NCI-H146 treated with DMSO at 0.1 percent for 48 hours (cell line): ENCODE measurements around the gene ITFG1.

ENCODE experiments used
- DNase-seq: peaks from one replicate; lab custom pipeline; 2025; ENCODE audit not compliant: unreplicated experiment; lab: John Stamatoyannopoulos, UW

The ITFG1 gene

DNA sequence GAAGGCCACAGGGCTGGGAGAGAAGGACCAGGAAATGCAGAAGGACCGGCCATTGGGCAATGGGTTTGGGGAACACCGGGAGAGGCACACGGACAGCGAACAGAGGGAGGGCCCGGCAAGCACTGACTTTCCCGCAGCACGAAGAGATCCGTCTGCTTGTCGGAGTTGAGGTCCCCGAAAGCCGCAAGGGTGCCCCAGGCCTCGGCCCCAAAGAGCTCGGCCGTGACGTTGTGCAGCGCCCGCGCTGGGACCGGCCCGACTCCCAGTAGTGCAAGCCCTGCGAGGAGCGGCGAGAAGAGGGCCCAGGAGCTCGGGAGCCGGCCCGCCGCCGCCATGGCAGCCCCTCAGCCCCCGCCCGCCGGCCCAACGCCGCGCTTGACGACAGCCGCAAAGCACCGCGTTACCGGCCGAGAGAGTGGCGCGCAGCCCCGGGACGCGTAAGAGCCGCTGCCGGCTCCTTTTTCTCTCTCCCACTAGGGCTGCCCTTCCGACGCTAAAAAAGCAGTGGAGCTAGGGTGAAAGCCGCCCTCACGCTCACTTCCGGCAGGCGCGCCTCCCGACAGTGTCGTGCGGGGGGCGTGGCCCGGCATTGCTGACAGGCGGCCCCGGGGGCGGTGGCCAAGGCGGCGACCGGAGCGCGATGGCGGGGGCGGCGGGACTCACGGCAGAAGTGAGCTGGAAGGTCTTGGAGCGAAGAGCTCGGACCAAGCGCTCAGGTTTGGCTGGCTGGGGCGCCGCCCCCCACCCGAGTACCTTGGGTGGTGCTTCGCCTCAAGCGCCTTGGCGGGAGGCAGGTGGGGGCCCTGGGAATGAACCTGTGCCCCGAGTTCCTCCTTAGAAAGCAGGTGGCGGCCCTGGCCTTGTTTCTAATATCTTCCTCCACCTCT lies at the start of gene ITFG1, which contains the start of gene PHKB:
ITFG1 (minus strand) TSS at position 353 of the 887 bp plus-strand sequence; CDS start at position 335, 18 bp downstream.
PHKB (plus strand) TSS at position 621 of the 887 bp plus-strand sequence; CDS start at position 641, 20 bp downstream.
- DNase-seq, result peak; percentile 68

DNA sequence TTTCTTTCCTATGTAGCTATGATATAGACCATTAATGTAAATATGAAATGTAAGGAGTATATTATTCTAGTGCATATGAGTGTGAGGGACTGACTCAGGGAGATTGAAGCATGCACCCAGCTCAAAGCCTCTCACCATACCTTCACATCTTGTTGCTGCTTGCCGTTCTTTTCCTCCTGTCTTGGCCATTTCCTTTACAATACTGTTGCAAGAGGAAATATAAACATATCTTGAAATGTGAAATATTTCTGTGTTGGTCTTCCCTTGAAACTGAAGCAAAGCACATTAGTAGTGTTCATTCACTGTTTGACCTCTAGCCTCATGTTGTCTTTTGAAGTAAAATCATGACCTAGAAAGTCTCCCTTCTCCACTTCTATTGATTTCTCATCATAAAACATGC lies 46.8 kb upstream of the ITFG1 start:
- DNase-seq, result no peak

DNA sequence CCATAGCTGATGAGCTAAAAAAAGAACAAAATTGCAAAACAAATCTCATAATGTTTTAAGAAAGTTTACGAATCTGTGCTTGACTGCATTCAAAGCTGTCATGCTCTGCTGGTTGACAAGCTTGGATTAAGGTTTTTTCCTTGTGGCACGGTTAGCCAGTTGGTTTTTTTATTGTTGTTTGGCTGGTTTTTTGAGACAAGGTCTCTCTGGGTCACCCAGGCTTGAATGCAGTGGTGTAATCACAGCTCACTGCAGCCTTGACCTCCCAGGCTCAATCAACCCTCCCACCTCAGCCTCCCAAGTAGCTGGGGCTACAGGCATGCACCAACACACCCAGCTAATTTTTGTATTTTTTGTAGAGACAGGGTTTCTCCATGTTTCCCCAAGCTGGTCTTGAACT lies 45.9 kb upstream of the ITFG1 start:
- DNase-seq, result no peak

DNA sequence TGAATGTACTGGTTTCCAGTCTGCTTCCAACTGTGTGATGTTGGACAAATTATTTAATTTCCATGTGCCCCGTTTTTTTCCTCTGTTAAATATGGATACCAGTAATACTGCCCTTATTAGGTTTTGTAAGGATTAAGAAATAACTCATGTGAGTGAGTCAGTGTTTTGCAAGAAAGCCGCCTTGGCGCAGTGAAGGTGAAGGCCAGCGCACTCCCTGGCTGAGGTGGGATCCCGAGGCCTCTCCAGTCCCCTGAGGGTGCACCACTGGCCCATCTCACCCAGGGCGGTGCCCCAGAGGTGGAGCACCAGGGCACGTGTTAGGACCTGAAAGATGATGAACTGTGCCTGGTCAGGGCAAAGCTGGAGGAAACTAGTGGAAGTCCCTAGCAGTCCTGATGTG lies 43.7 kb upstream of the ITFG1 start:
- DNase-seq, result no peak

DNA sequence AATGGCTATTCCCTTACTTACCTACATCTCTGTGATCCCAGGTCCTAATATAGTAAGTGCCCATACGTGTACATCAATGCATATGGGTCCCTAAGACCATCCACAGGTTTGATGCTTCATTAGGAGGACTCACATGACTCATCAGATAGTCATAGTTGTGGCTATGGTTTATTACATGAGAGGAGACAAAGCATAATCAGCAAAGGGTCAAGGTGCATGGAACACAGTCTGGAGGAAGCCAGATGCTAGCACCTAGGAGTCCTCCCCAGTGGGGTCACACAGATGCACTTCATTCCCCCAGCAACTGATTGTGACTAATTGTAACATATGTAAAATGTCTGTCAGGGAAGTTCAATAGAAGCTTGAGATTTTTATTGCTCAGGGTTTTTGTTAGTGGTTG lies 43.1 kb upstream of the ITFG1 start:
- no peak for DNase-seq

DNA sequence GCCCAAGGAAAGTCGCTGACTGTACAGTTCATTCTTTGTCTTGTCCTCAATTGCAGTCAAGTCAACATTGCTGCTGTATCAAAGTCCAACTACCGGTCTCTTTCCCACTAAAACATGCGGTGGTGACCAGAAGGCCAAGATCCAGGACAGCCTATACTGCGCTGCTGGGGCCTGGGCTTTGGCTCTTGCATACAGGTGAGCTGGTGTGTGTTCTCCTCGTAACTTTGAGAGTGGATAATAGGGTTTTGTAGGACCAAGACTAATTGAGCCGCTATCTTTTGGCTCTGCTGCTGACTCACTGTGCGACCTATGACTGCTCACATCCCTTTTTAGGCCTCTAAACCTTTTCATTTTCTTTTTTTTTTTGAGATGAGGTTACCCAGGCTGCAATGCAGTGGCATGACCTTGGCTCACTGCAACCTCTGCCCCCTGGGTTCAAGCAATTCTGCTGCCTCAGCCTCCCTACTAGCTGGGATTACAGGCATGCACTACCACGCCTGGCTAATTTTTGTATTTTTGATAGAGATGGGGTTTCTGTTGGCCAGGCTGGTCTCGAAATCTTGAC lies 38.9 kb upstream of the ITFG1 start:
- no peak for DNase-seq

DNA sequence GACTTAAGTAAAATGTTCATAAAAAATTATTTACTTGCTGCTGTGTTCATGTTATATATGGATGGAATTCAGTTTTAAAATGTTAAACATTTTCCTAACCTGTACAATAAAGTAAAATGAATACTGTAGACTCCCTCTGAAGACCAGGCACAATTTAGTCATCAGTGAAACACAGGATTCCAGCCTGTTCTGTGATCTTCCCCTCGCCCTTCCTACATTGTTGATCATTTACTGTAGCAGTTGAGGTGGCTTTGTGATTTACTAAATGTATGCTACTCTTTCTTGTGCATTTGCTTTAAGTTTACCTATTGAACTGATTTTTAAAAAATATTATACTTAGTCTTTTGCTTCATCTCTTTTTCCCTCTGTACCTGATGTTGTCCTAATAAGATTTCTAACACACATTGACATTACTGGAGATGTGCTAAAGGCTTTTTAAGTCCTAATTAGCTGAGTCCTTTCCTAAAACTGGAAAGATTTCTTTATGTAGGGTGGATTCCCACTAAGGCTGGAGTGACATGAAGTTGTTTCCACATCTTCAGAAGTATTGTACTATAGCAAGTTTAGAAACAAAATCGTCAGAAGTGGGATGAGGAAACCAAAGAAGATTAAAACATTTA lies 38.3 kb upstream of the ITFG1 start:
- DNase-seq, result no peak

DNA sequence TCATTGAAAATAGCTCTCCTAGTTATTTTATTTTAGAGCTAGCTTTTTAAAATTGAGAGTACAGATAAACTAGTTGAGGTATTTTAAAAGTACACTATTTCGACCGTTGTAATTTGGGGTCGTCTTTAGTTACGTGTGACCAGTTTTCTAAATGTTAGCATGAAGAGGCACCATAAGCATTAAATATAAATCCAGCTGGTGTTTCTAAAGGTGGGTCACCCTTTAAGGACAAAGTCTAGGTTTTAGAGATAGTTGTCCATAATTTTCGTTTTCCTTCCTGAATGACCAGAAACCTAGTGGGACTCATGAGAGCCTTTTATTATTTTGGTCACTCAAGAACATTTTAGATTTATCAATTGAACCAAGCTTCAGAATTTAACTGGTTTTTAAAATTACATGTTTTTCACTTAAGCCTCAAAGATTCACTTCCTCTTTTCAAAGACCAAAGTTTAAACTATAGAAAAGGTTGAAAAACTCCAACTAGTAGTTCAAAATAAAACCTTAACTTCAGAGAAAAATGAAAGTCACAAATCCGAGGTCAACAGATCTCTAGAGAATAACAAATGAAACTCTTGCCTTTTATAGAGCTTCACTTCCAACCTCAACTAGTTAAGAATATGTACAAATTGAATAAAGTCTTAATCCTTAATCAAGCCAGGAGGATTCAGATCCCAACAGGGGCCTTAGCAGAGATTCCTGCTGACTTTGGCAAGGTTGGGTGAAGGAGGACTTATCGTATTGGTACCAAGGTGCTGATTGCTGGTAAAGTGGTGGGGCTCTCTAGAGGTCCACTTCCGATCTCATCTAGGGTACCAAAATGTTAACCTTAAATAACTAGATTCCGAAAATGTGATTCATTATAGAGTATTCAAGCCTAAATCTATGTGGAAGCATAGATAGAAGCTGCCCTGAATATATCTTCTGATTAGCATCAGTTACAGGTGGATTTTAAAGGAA lies 32.8 kb upstream of the ITFG1 start:
- no peak for DNase-seq

DNA sequence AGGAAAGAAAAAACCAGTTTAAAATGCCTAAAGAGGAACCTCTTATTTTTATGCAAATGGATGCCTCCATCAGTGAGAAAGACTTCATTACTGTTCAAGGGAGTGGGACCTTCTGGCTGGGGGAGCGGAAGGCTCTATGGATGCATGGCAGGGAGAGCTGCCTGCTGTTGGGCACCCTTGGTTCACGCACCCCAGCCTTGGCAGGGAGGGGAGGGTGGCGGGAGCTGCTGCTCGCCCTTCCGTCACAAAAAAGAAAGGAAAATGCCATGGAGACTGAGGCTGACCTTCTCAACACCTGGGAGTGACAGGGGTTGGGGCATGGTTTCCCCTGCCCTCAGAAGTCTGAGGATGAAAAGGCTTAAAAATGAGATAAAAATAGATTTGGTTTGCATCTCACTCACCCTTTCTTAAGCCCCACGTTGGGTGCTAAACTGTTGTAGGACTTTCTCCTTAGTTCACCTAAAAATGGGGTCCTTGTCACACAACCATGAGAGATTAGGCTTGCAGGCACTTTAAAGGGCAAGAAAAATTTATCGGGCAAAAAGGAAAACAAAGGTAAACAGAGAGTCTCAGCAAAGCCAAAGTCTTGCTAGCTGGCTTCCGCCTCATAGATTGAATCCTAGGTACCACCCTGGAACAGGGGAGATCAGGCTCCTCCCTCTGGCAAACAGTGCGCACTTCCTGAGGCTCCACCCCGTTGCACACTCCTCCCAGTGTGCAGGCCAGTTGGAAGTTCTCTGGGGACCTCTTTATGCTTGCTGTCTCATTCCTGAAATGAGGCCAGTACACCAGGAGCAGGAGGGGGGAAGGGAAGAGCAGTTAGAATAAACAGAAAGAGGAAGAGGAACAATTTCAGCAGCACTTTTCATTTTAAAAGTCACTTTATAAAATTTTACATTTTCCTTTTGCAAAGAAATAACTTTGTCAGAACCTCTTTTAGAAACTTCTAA lies 31.8 kb upstream of the ITFG1 start:
- no peak for DNase-seq

DNA sequence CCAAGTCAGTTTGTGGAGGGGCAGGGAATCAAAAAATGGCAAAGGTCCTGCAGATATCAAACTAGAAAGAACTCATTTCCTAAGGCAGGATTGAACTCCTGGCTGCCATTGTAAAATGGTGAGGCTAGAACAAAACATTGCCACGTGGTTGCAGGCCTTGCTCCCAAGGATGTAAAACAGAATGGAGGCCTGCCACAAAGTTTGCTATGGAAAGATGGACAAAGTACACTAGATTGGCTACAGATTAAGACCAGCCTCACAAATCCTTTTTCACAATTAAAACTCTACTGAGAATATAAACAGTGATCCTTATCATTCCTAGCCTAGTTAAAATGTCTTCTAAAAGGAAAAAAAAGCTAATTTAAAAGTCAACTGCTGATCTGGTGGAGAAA lies 31.2 kb upstream of the ITFG1 start:
- DNase-seq, result no peak

DNA sequence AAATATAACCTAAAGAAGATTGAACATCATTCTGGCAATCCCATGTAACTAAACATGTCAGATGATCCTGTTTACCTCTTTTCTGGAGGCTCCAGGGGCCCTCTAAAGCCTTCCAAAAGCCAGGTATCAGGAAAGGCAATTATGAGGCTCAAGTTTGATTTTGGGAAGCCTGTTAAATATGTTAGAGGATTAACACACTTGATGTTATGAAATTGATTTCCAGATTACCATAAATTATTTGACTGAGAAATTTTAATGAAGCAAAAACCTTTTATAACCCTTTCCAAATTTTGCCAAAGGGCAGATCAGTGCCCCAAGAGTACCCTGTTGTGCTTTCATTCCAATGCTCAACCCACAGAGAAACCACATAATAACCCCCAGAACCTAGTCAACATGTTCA lies 29.6 kb upstream of the ITFG1 start:
- no peak for DNase-seq

DNA sequence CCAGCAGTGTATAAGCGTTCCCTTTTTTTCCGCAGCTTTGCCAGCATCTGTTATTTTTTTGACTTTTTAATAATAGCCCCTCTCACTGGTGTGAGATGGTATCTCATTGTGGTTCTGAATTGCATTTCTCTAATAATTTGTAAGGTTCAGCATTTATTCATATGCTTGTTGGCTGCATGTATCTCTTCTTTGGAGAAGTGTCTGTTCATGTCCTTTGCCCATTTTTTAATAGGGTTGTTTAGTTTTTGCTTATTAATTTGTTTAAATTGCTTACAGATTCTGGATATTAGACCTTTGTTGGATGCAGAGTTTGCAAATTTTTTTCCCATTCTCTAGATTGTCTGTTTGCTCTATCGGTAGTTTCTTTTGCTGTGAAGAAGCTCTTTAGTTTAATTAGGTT lies 27.2 kb upstream of the ITFG1 start:
- no peak for DNase-seq

DNA sequence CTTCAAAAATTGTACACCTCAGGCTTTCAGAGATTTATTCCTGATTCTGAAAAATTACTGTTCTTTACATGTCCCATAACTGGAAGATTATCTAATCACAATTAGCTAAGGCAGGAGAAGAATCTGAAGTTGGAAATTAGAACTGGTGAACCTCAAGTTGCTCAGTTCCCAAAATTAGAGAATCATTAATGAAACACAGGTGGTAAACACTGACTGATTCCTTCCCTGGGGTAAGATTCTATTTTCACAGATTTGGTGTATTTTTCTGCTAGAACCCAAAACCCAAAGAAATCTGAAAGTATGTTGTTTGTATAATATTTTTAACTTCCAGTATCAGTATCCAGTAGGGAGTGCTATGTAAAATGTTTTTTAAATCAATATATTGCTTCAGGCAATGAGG lies 26.0 kb upstream of the ITFG1 start:
- no peak for DNase-seq

DNA sequence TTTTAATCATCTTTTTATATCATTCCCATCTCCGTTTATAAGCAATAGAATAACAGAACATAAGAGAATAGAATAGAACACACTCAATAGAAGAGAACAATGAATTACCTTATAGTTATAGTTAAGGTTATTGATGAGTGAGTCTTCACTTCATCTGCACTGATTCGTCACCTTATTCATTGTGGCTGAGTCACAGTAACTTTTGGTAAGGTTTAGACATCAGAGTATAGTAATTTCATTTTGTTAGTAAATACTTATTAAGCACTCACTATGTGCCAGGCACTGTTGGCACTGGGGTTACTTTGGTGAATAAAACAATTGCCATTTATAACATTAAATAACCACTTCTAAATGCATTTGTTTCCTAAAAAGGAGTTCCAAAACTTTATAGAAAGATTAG lies 22.8 kb upstream of the ITFG1 start:
- no peak for DNase-seq

DNA sequence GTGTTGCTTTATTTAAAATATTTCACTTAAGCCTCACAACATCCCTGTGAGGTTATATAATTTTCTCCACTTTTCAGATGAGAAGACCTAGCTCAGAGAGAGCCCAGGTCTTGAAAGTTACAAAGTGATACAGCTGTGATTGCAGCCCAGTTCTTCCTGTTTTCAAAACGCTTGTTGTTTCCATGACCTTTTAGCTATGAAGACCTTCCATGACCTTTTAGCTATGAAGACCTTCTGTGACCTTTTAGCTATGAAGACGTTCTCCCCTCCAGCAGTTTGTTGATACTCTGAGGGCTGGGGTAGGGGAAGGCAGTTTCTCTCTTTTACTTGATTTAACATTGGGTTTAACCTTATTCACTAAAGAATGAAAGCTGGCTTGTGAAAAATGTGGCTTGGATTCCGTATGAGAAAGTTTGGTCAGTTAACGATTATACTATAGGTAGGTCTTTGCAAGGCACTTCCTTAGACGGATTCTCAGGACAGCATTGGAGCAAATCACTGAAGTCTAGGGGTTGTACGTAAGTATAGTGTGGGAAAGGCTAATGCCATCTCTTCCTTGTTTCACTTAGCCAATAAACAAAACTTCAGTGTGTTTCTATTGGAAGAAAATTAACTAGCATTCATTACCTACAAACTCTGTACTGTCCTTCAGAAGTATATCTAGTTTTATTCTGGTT lies 21.0 kb upstream of the ITFG1 start:
- no peak for DNase-seq

DNA sequence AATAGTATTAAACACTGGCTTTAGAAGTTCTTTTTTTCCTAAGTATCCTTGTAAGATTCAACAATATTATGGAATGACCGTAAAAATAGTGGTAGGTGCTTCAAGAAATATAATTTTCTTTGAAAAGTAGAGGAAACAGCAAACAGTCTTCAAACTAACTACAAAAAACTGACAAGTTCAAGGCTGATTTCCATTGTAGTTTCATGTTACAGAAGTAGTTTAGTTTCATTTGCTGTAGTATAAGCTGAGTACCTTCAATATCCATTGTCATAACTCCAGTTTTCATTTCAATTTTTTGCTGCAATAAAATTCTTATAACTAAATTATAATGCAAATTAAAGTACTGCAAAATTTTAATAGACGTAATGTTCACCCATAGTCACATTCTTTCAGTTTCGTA lies 19.5 kb upstream of the ITFG1 start:
- DNase-seq, result no peak

DNA sequence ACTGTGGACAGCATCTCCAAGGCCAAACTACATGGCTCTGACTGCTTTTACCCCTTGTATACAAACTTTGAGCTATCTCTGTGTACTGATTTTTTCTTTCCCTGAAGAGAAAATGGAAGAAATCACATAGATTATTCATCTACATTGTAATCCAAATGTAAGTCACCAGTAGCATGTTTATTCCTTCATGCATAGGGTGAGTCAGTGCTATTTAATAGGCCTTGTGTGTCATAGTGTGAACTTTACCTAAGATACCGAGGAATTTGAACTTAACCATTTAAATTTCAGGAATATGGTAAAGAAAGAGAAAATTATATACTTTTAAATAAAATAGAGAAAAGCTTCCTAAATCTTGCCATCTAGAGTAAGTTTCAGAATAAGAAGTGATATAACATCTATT lies 16.8 kb upstream of the ITFG1 start:
- no peak for DNase-seq

DNA sequence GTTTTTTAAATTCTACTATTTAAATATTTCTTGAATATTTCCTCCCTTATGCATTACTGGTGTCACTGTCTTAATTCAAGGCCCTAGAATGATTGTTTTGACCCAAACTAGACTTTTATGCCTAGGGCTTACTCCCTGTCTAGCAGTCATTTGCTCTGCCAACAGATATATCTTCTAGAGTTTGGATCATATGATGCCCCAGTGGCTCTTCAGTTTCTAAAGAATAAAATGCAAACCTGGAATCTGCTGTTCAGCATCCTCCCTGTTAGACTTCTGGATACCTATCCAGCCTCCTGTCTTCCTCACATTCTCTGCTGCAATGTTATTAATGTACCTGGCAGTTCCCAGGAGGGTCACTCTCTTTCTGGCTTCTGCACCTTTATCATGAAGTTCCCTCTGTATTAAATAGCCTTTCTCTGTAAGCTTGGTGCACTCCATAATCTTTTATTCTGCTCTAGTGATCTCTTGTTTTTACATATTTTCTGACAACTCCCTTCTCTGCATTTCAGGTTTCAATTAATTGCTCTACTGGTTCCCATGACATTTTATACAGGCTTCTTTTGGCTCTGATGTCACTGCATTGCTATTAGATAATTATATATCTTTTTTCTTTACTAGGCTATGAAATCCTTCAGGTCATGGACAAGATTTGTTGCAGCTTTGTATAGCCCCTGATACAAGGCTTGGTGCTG lies 15.9 kb upstream of the ITFG1 start:
- no peak for DNase-seq

DNA sequence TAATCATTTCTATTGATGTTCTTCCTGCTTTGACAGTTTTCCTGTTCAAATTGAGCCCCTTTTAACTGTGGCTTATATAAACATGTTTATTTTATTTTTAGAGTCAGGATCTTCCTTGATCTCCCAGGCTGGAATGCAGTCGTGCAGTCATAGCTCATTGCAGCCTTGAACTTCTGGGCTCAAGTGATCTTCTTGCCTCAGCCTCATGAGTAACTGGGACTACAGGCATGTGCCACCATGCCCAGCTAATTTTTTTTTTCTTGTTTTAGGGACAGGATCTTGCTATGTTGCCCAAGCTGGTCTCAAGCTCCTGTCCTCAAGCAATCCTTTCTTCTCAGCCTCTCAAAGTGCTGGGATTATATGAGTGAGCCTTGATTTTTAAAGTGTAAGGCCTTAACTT lies 14.9 kb upstream of the ITFG1 start:
- no peak for DNase-seq
